H1 (cell line): ENCODE measurements around the gene UGT1A3. TPM values are rescaled to one million over a fixed set of nuclear protein-coding genes. Genes with fewer than 3 reads are reported as not detected.

Experiments
- EGR1 ChIP-seq: IDR thresholded peaks from 2 replicates; pipeline ENCODE4 v1.6.1; 2011; ENCODE audit warnings: low read depth, low read length, borderline replicate concordance
- JUN ChIP-seq: IDR thresholded peaks from 2 replicates; pipeline ENCODE4 v1.6.1; 2011; ENCODE audit warnings: low read depth, mild to moderate bottlenecking, improper control_type of control experiment, low read length
- KDM5A ChIP-seq: fragments of 200-600 bp; IDR thresholded peaks from 2 replicates; pipeline ENCODE4 v1.7.1; 2012; ENCODE audit warnings: mild to moderate bottlenecking, low read length, inconsistent platforms, mixed read lengths
- polyA plus RNA-seq, 7 experiments: library from polyadenylated mRNA; depleted of rRNA in 3 of 7; stranded (reverse) in 5 of 7; unstranded in 2 of 7; fragments of >200 nt in 5 of 7; fragments of 200-250 nt in 2 of 7; gene quantifications; 1 replicate in 5 of 7; 2 replicates in 1 of 7; 4 replicates in 1 of 7; pipeline versions ENCODE4 v1.2.1 to v1.2.3, GENCODE V29; 2011 to 2013; ENCODE audit warnings: missing spikeins in 2 of 7, mixed read lengths in 2 of 7
- total RNA-seq: library from RNA; stranded (reverse); fragmentation: NEBNext Ultra II Directional; extraction: Animal tissue kit (Norgen Biotek cat#: 25700); gene quantifications from 2 replicates; pipeline ENCODE4 v1.2.1, GENCODE V29; 2021
- TF ChIP-seq, protein P1 (sequence below): IDR thresholded peaks from 2 replicates; pipeline ENCODE4 v1.6.1; 2011; ENCODE audit warnings: low read depth, mild to moderate bottlenecking, low read length; ENCODE audit not compliant: insufficient read depth
- TF ChIP-seq, protein P2 (sequence below): IDR thresholded peaks from 2 replicates; pipeline ENCODE4 v1.6.1; 2012; ENCODE audit warnings: inconsistent platforms

Gene UGT1A3
- total and polyA plus RNA-seq, 2 of the 8 experiments (the other 6 are each of a cell fraction or from before 2014, with no cell fraction given) = not detected

DNA sequence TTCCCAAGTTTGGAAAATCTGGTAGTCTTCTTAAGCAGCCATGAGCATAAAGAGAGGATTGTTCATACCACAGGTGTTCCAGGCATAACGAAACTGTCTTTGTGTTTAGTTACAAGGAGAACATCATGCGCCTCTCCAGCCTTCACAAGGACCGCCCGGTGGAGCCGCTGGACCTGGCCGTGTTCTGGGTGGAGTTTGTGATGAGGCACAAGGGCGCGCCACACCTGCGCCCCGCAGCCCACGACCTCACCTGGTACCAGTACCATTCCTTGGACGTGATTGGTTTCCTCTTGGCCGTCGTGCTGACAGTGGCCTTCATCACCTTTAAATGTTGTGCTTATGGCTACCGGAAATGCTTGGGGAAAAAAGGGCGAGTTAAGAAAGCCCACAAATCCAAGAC lies 43.3 kb downstream of the UGT1A3 start (continued):
- TF ChIP-seq EGR1 (no peak), KDM5A (no peak), JUN (no peak)
- TF ChIP-seq, protein P1, sequence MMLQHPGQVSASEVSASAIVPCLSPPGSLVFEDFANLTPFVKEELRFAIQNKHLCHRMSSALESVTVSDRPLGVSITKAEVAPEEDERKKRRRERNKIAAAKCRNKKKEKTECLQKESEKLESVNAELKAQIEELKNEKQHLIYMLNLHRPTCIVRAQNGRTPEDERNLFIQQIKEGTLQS = no peak
- TF ChIP-seq, protein P2, sequence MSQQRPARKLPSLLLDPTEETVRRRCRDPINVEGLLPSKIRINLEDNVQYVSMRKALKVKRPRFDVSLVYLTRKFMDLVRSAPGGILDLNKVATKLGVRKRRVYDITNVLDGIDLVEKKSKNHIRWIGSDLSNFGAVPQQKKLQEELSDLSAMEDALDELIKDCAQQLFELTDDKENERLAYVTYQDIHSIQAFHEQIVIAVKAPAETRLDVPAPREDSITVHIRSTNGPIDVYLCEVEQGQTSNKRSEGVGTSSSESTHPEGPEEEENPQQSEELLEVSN = no peak
